GM12878 (cell line): ENCODE data around the gene IL19. TPM values are rescaled to one million over a fixed set of nuclear protein-coding genes. Genes with fewer than 3 reads are reported as not detected.

ENCODE experiments used
- CBFB ChIP-seq: IDR thresholded peaks from 2 replicates; pipeline ENCODE4 v1.6.1; 2016; ENCODE audit warnings: antibody characterized with exemption, low read depth
- CBX3 ChIP-seq: fragments of 200-600 bp; sonication (generic); IDR thresholded peaks from 2 replicates; pipeline ENCODE4 v1.6.1; 2016; ENCODE audit warnings: low read depth, borderline replicate concordance
- E4F1 ChIP-seq: fragments of 450-650 bp; IDR thresholded peaks from 2 replicates; pipeline ENCODE4 v1.6.1; 2018; ENCODE audit warnings: borderline replicate concordance, mild to moderate bottlenecking; ENCODE audit not compliant: partially characterized antibody
- FOS ChIP-seq: IDR thresholded peaks from 3 replicates; pipeline ENCODE4 v1.6.1; 2011; ENCODE audit warnings: borderline replicate concordance; ENCODE audit not compliant: insufficient read length; ENCODE audit errors: extremely low read depth
- IRF4 ChIP-seq: IDR thresholded peaks from 2 replicates; pipeline ENCODE4 v1.6.1; 2011; ENCODE audit warnings: low read depth, low read length
- MTA2 ChIP-seq: fragments of 450-650 bp; IDR thresholded peaks from 2 replicates; pipeline ENCODE4 v1.6.1; 2016; ENCODE audit warnings: low read depth, mild to moderate bottlenecking, moderate library complexity
- NFXL1 ChIP-seq: fragments of 450-650 bp; IDR thresholded peaks from 2 replicates; pipeline ENCODE4 v1.6.1; 2017; ENCODE audit warnings: antibody characterized with exemption, mild to moderate bottlenecking, borderline replicate concordance
- PAX8 ChIP-seq: fragments of 450-650 bp; IDR thresholded peaks from 2 replicates; pipeline ENCODE4 v1.6.1; 2017; ENCODE audit warnings: mild to moderate bottlenecking, moderate library complexity
- POLR2AphosphoS2 ChIP-seq: IDR thresholded peaks from 2 replicates; pipeline ENCODE4 v1.6.1; 2011; ENCODE audit warnings: low read depth, mild to moderate bottlenecking, low read length, improper control_type of control experiment, moderate library complexity
- POU2F2 ChIP-seq: IDR thresholded peaks from 3 replicates; pipeline ENCODE4 v1.6.1; 2011; ENCODE audit warnings: low read depth, mild to moderate bottlenecking, low read length, borderline replicate concordance
- RAD51 ChIP-seq: fragments of 450-650 bp; IDR thresholded peaks from 2 replicates; pipeline ENCODE4 v1.6.1; 2016; ENCODE audit warnings: moderate library complexity, mild to moderate bottlenecking, inconsistent platforms
- SP1 ChIP-seq: IDR thresholded peaks from one replicate; pipeline ENCODE4 v1.6.1; 2011; ENCODE audit warnings: low read depth, low read length
- TCF7 ChIP-seq: IDR thresholded peaks from 2 replicates; pipeline ENCODE4 v1.6.1; 2014; ENCODE audit warnings: antibody characterized with exemption, borderline replicate concordance
- ZBTB11 ChIP-seq: fragments of 450-650 bp; formaldehyde crosslinking; IDR thresholded peaks from 2 replicates; pipeline ENCODE4 v1.5.0; 2022; ENCODE audit warnings: mild to moderate bottlenecking, missing genetic modification characterization
- ZNF384 ChIP-seq: IDR thresholded peaks from 2 replicates; pipeline ENCODE4 v1.6.1; 2012; ENCODE audit warnings: low read depth, mild to moderate bottlenecking, low read length, improper control_type of control experiment, borderline replicate concordance
- polyA plus RNA-seq, 11 experiments: library from polyadenylated mRNA; depleted of rRNA in 4 of 11; unstranded in 6 of 11; stranded (reverse) in 5 of 11; fragments of >200 nt; fragmentation: Nextera tagmentation in 4 of 11; fragmentation: Illumina TruSeq in 1 of 11; extraction: Ambion mirVana in 4 of 11; extraction: Trizol in 1 of 11; gene quantifications; 1 replicate in 1 of 11; 2 replicates in 10 of 11; pipeline versions ENCODE4 v1.2.1 to v1.2.3, GENCODE V29; 2011 to 2016; ENCODE audit warnings: inconsistent platforms in 2 of 11, missing spikeins in 2 of 11, low read depth in 1 of 11
- total RNA-seq, 4 experiments: library from RNA; depleted of rRNA in 3 of 4; stranded (reverse); fragments of >200 nt in 3 of 4; fragmentation: Illumina TruSeq in 1 of 4; extraction: Trizol in 1 of 4; gene quantifications; 2 replicates each; pipeline versions ENCODE4 v1.2.1 to v1.2.3, GENCODE V29; 2013 to 2021
- TF ChIP-seq, protein P1 (sequence below): fragments of 450-650 bp; IDR thresholded peaks from 2 replicates; pipeline ENCODE4 v1.6.1; 2017; ENCODE audit warnings: mild to moderate bottlenecking, low read depth, inconsistent platforms; ENCODE audit not compliant: poor library complexity, severe bottlenecking
- TF ChIP-seq, protein P2 (sequence below): fragments of 450-650 bp; IDR thresholded peaks from 2 replicates; pipeline ENCODE4 v1.6.1; 2017; ENCODE audit warnings: mild to moderate bottlenecking
- TF ChIP-seq, protein P3 (sequence below): IDR thresholded peaks from 2 replicates; pipeline ENCODE4 v1.6.1; 2011; ENCODE audit warnings: low read depth, mild to moderate bottlenecking, low read length, moderate library complexity, borderline replicate concordance; ENCODE audit errors: extremely low read depth

IL19 gene
- total and polyA plus RNA-seq, 10 of the 15 experiments (the other 5 are each of a cell fraction or from before 2014, with no cell fraction given), result 0.10 to 0.73 (median 0.28) TPM; not detected in 6

GRCh38 chr1:206769304-206769731 is 1.3 kb upstream of the IL19 start (continued):
- TF ChIP-seq POLR2AphosphoS2, result no peak
- peak; percentile 70; the same call in 1 of the 2 replicates for TF ChIP-seq CBFB
- TF ChIP-seq SP1, result no peak
- TF ChIP-seq ZBTB11 (CRISPR knock-in tag), result no peak
- peak; percentile 86 for TF ChIP-seq IRF4
- TF ChIP-seq TCF7, result no peak; the same call in 1 of the 2 replicates
- TF ChIP-seq POU2F2, result peak; percentile 85; the same call in 1 of the 3 replicates
- no peak for TF ChIP-seq PAX8
- no peak for TF ChIP-seq FOS
- TF ChIP-seq, protein P1, sequence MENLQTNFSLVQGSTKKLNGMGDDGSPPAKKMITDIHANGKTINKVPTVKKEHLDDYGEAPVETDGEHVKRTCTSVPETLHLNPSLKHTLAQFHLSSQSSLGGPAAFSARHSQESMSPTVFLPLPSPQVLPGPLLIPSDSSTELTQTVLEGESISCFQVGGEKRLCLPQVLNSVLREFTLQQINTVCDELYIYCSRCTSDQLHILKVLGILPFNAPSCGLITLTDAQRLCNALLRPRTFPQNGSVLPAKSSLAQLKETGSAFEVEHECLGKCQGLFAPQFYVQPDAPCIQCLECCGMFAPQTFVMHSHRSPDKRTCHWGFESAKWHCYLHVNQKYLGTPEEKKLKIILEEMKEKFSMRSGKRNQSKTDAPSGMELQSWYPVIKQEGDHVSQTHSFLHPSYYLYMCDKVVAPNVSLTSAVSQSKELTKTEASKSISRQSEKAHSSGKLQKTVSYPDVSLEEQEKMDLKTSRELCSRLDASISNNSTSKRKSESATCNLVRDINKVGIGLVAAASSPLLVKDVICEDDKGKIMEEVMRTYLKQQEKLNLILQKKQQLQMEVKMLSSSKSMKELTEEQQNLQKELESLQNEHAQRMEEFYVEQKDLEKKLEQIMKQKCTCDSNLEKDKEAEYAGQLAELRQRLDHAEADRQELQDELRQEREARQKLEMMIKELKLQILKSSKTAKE, result peak; percentile 86
- peak; percentile 51 for TF ChIP-seq RAD51
- peak; percentile 85 for TF ChIP-seq MTA2
- TF ChIP-seq E4F1, result no peak
- no peak for TF ChIP-seq CBX3
- TF ChIP-seq NFXL1, result no peak
- TF ChIP-seq, protein P2, sequence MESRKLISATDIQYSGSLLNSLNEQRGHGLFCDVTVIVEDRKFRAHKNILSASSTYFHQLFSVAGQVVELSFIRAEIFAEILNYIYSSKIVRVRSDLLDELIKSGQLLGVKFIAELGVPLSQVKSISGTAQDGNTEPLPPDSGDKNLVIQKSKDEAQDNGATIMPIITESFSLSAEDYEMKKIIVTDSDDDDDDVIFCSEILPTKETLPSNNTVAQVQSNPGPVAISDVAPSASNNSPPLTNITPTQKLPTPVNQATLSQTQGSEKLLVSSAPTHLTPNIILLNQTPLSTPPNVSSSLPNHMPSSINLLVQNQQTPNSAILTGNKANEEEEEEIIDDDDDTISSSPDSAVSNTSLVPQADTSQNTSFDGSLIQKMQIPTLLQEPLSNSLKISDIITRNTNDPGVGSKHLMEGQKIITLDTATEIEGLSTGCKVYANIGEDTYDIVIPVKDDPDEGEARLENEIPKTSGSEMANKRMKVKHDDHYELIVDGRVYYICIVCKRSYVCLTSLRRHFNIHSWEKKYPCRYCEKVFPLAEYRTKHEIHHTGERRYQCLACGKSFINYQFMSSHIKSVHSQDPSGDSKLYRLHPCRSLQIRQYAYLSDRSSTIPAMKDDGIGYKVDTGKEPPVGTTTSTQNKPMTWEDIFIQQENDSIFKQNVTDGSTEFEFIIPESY, result no peak
- TF ChIP-seq, protein P3, sequence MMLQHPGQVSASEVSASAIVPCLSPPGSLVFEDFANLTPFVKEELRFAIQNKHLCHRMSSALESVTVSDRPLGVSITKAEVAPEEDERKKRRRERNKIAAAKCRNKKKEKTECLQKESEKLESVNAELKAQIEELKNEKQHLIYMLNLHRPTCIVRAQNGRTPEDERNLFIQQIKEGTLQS, result no peak
- no peak for TF ChIP-seq ZNF384
